A549 (cell line): ENCODE results near the gene SUPT5H. TPM values are rescaled to one million over a fixed set of nuclear protein-coding genes. Genes with fewer than 3 reads are reported as not detected.
A peak's percentile ranks its signal among the peaks of the same experiment; 100 is the strongest.

Experiments used
- ATAC-seq, 2 experiments: fragments of 200-7000 bp in 1 of 2; fragments of >200 bp in 1 of 2; cut with Nextera tagmentation in 1 of 2; cut with Tn5 transposase in 1 of 2; 3 replicates each; pipeline versions ENCODE4 v1.8.0 to v1.9.1; 2018 to 2020; ENCODE audit warnings: mild to moderate bottlenecking in 1 of 2, moderate library complexity in 1 of 2
- CTCF ChIA-PET: fragments of 300-600 bp; sonication (Branson Sonifier 250); formaldehyde crosslinking; extraction: SDS; loops from one replicate; lab custom pipeline; 2021; ENCODE audit warnings: antibody characterized with exemption, inconsistent platforms; lab: Yijun Ruan, JAX
- POLR2A ChIA-PET: fragments of 350-600 bp; formaldehyde crosslinking; extraction: SDS; loops from one replicate; lab custom pipeline; 2021; ENCODE audit warnings: antibody characterized with exemption, inconsistent platforms; lab: Yijun Ruan, JAX
- DNase-seq, 2 experiments: peaks; one replicate each; pipeline versions ENCODE4 v3.0.0 to v3.0.0-alpha.2; 2011 to 2016; ENCODE audit warnings: low read depth in 1 of 2, low spot score in 1 of 2
- FAIRE-seq: peaks from 2 replicates; lab custom pipeline; 2011; peaks lifted over from hg19 to GRCh38; lab: Jason Lieb, UNC
- H3K27ac ChIP-seq, 2 experiments: fragments of >200 bp; sonication (Bioruptor Twin); formaldehyde crosslinking; 3 replicates each; pipeline ENCODE4 v1.5.1; 2016 to 2017
- H3K4me1 ChIP-seq: fragments of >200 bp; sonication (Bioruptor Twin); formaldehyde crosslinking; 3 replicates; pipeline ENCODE4 v1.6.1; 2016
- H3K4me2 ChIP-seq: fragments of >200 bp; sonication (Bioruptor Twin); formaldehyde crosslinking; 3 replicates; pipeline ENCODE4 v1.6.1; 2016
- H3K4me3 ChIP-seq: fragments of >200 bp; sonication (Bioruptor Twin); formaldehyde crosslinking; 3 replicates; pipeline ENCODE4 v1.5.1; 2016
- H3K9me3 ChIP-seq: fragments of >200 bp; sonication (Bioruptor Twin); formaldehyde crosslinking; 3 replicates; pipeline ENCODE4 v1.6.1; 2016
- CBX2 ChIP-seq: fragments of 200-600 bp; sonication (generic); IDR thresholded peaks from 2 replicates; pipeline ENCODE4 v1.6.1; 2016; ENCODE audit warnings: low read depth, mild to moderate bottlenecking, borderline replicate concordance
- CBX8 ChIP-seq: fragments of 200-600 bp; sonication (generic); IDR thresholded peaks from 2 replicates; pipeline ENCODE4 v1.6.1; 2016
- CEBPB ChIP-seq, 2 experiments: fragments of >200 bp in 1 of 2; sonication (Bioruptor Twin) in 1 of 2; formaldehyde crosslinking in 1 of 2; IDR thresholded peaks; 2 replicates each; pipeline ENCODE4 v1.6.1; 2012 to 2016
- CHD2 ChIP-seq: fragments of 150-350 bp; IDR thresholded peaks from 2 replicates; pipeline ENCODE4 v1.6.1; 2014; ENCODE audit warnings: low read length; ENCODE audit not compliant: partially characterized antibody
- EHF ChIP-seq: fragments of 250-450 bp; sonication (Bioruptor Pico); IDR thresholded peaks from 2 replicates; pipeline ENCODE4 v1.5.0; 2020; ENCODE audit warnings: mild to moderate bottlenecking
- ESRRA ChIP-seq: fragments of 150-350 bp; IDR thresholded peaks from 2 replicates; pipeline ENCODE4 v1.6.1; 2014; ENCODE audit warnings: mild to moderate bottlenecking, low read length, borderline replicate concordance
- FOSL2 ChIP-seq, 2 experiments: fragments of 450-650 bp in 1 of 2; fragments of >200 bp in 1 of 2; sonication (Bioruptor Twin) in 1 of 2; formaldehyde crosslinking; IDR thresholded peaks; 2 replicates each; pipeline versions ENCODE4 v1.5.0 to v1.6.1; 2016 to 2020; ENCODE audit warnings: mild to moderate bottlenecking in 1 of 2, moderate library complexity in 1 of 2
- FOXS1 ChIP-seq: fragments of 250-450 bp; sonication (Bioruptor Pico); IDR thresholded peaks from 2 replicates; pipeline ENCODE4 v1.5.0; 2020; ENCODE audit warnings: mild to moderate bottlenecking, moderate library complexity
- HDAC2 ChIP-seq: fragments of 200-600 bp; sonication (generic); IDR thresholded peaks from 2 replicates; pipeline ENCODE4 v1.6.1; 2016
- HEYL ChIP-seq: fragments of 250-450 bp; sonication (Bioruptor Pico); IDR thresholded peaks from 2 replicates; pipeline ENCODE4 v1.8.0; 2021; ENCODE audit warnings: mild to moderate bottlenecking, moderate library complexity
- HOXB13 ChIP-seq: fragments of 250-450 bp; sonication (Bioruptor Pico); IDR thresholded peaks from 2 replicates; pipeline ENCODE4 v1.5.0; 2020; ENCODE audit warnings: low read depth, mild to moderate bottlenecking, moderate library complexity
- HOXB5 ChIP-seq: fragments of 250-450 bp; sonication (Bioruptor Pico); IDR thresholded peaks from 2 replicates; pipeline ENCODE4 v1.5.0; 2020; ENCODE audit warnings: mild to moderate bottlenecking, moderate library complexity
- JUN ChIP-seq, 2 experiments: fragments of >200 bp; sonication (Bioruptor Twin); formaldehyde crosslinking; IDR thresholded peaks; 2 replicates in 1 of 2; 3 replicates in 1 of 2; pipeline ENCODE4 v1.6.1; 2016 to 2017
- KDM1A ChIP-seq: fragments of 200-600 bp; sonication (generic); IDR thresholded peaks from 2 replicates; pipeline ENCODE4 v1.6.1; 2016; ENCODE audit warnings: low read depth, mild to moderate bottlenecking
- KDM5A ChIP-seq: fragments of 200-600 bp; sonication (generic); IDR thresholded peaks from 2 replicates; pipeline ENCODE4 v1.6.1; 2016; ENCODE audit warnings: antibody characterized with exemption, mild to moderate bottlenecking
- MYC ChIP-seq: IDR thresholded peaks from 2 replicates; pipeline ENCODE4 v1.6.1; 2012; ENCODE audit warnings: mild to moderate bottlenecking, inconsistent platforms, low read length, improper control_type of control experiment, borderline replicate concordance
- NR3C1 ChIP-seq: fragments of >200 bp; sonication (Bioruptor Twin); formaldehyde crosslinking; IDR thresholded peaks from 3 replicates; pipeline ENCODE4 v1.6.1; 2017
- PHF8 ChIP-seq: fragments of 200-600 bp; sonication (generic); IDR thresholded peaks from 2 replicates; pipeline ENCODE4 v1.6.1; 2016; ENCODE audit warnings: low read depth, mild to moderate bottlenecking, antibody characterized with exemption, moderate library complexity, borderline replicate concordance
- POLR2A ChIP-seq: IDR thresholded peaks from 2 replicates; pipeline ENCODE4 v1.6.1; 2012; ENCODE audit warnings: mild to moderate bottlenecking, low read length
- POLR2AphosphoS2 ChIP-seq: conservative IDR thresholded peaks from 2 replicates; pipeline ENCODE4 v1.6.1; 2012; ENCODE audit warnings: low read length, improper control_type of control experiment, inconsistent platforms
- RARB ChIP-seq: fragments of 250-450 bp; sonication (Bioruptor Pico); IDR thresholded peaks from 2 replicates; pipeline ENCODE4 v1.8.0; 2021; ENCODE audit warnings: mild to moderate bottlenecking, moderate library complexity
- RFX5 ChIP-seq: fragments of 450-650 bp; IDR thresholded peaks from 2 replicates; pipeline ENCODE4 v1.7.1; 2014; ENCODE audit warnings: antibody characterized with exemption, mild to moderate bottlenecking, moderate library complexity
- RNF2 ChIP-seq: fragments of 200-600 bp; sonication (generic); IDR thresholded peaks from 2 replicates; pipeline ENCODE4 v1.6.1; 2016; ENCODE audit warnings: low read depth, mild to moderate bottlenecking, antibody characterized with exemption, moderate library complexity, borderline replicate concordance
- SMC3 ChIP-seq: fragments of >200 bp; sonication (Bioruptor Twin); formaldehyde crosslinking; IDR thresholded peaks from 3 replicates; pipeline ENCODE4 v1.6.1; 2018; ENCODE audit warnings: inconsistent platforms
- SREBF2 ChIP-seq: fragments of 450-650 bp; IDR thresholded peaks from 2 replicates; pipeline ENCODE4 v1.6.1; 2014; ENCODE audit warnings: mild to moderate bottlenecking, moderate library complexity
- TFCP2L1 ChIP-seq: fragments of 250-450 bp; sonication (Bioruptor Pico); IDR thresholded peaks from 2 replicates; pipeline ENCODE4 v1.5.0; 2021; ENCODE audit warnings: mild to moderate bottlenecking
- TP53 ChIP-seq: fragments of 250-450 bp; sonication (Bioruptor Pico); IDR thresholded peaks from 2 replicates; pipeline ENCODE4 v1.5.0; 2021; ENCODE audit warnings: mild to moderate bottlenecking, moderate library complexity
- ZC3H11A ChIP-seq: fragments of 450-650 bp; IDR thresholded peaks from 2 replicates; pipeline ENCODE4 v1.6.1; 2014; ENCODE audit warnings: antibody characterized with exemption, mild to moderate bottlenecking
- ZNF302 ChIP-seq: fragments of 250-450 bp; sonication (Bioruptor Pico); IDR thresholded peaks from 2 replicates; pipeline ENCODE4 v1.9.0; 2021; ENCODE audit warnings: inconsistent platforms, mild to moderate bottlenecking, moderate library complexity
- ZSCAN20 ChIP-seq: fragments of 250-450 bp; sonication (Bioruptor Pico); IDR thresholded peaks from 2 replicates; pipeline ENCODE4 v1.8.0; 2022; ENCODE audit warnings: mild to moderate bottlenecking, moderate library complexity
- WGBS: methylation state at CpG from one replicate; pipeline ENCODE4 v1.1.6; 2017; ENCODE audit errors: missing lambda C conversion rate; 5-methylcytosine and 5-hydroxymethylcytosine counted together
- polyA plus RNA-seq, 4 experiments: library from polyadenylated mRNA; depleted of rRNA in 3 of 4; stranded (reverse); fragments of >200 nt; fragmentation: RNase III in 1 of 4; extraction: RNeasy Plus Mini Kit Qiagen cat#74134 plus additional on column Dnase treatment in 1 of 4; gene quantifications; 2 replicates in 3 of 4; 3 replicates in 1 of 4; pipeline ENCODE4 v1.2.3, GENCODE V29; 2011 to 2017
- TF ChIP-seq, protein P1 (sequence below): IDR thresholded peaks from 2 replicates; pipeline ENCODE4 v1.6.1; 2012
- TF ChIP-seq, protein P2 (sequence below): IDR thresholded peaks from 2 replicates; pipeline ENCODE4 v1.6.1; 2012
- TF ChIP-seq, protein P3 (sequence below): IDR thresholded peaks from 2 replicates; pipeline ENCODE4 v1.6.1; 2012; ENCODE audit warnings: low read depth, borderline replicate concordance
- TF ChIP-seq, protein P4 (sequence below): fragments of 450-650 bp; IDR thresholded peaks from 2 replicates; pipeline ENCODE4 v1.6.1; 2014; ENCODE audit warnings: antibody characterized with exemption
- TF ChIP-seq, protein P5 (sequence below): fragments of 150-350 bp; IDR thresholded peaks from 2 replicates; pipeline ENCODE4 v1.6.1; 2014; ENCODE audit warnings: low read depth, mild to moderate bottlenecking, low read length

SUPT5H gene
- polyA plus RNA-seq, 2 of the 4 experiments (the other 2 are of a cell fraction), result 186 to 222 TPM

DNA sequence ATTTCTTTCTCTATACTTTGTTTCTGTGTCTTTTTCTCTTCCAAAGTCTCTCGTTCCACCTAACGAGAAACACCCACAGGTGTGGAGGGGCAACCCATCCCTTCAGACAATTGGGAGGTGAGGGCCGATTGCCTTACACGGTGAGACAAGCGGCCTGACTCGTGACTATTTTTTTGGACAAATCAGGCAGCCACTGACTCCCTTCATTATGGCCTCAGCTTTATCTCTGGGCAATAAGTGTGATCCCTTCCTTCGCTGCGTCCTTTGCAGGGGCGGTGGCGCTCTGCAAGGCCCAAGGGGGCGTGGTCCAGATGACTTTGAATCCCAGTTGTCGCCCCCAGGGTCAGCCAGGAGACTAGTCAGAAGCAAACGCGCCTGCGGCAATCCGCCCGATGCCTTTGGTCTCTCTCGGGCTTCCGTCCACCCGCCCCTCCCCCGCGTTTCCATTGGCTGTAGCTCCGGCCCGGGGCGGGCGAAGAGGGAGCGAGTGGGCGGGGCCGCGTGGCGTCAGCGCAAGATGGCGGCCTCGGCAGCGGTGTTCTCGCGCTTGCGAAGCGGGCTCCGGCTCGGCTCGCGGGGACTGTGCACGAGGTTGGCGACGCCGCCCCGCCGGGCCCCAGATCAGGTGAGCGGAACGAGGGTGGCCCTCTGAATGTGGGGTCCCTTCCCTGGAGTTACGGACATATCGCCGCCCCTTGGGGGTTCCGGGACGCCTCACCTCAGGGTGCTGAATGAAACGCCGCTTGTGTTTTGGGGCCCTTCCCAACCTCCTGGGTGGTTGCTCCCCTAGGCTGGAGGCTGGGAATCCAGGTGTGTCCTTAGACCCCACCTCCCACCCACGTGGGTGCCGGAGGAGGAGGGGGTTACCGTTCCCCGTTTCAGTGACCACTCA lies 35.2 kb downstream of the SUPT5H start, which contains the start of gene TIMM50 (continued):
- no peak for TF ChIP-seq FOXS1 (CRISPR knock-in tag)
- 0 out of 2 replicates have a peak, but pooled peaks have one; percentile 65 for TF ChIP-seq TFCP2L1 (CRISPR knock-in tag)
- TF ChIP-seq ZC3H11A, result no peak; the same call in 1 of the 2 replicates
- peak in 1 of 2 experiments; percentile 48; a peak in 1 of 4 replicates for TF ChIP-seq CEBPB (IDR thresholded peaks at IDR 0.05)
- no peak for TF ChIP-seq CBX2
- TF ChIP-seq CHD2, result peak; percentile 62
- no peak for TF ChIP-seq NR3C1
- TF ChIP-seq, protein P1, sequence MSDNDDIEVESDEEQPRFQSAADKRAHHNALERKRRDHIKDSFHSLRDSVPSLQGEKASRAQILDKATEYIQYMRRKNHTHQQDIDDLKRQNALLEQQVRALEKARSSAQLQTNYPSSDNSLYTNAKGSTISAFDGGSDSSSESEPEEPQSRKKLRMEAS, result peak; percentile 98
- peak; percentile 94 for TF ChIP-seq KDM5A
- TF ChIP-seq RFX5, result peak; percentile 71
- peak; percentile 94; the same call in 1 of the 2 replicates for TF ChIP-seq MYC
- no peak for TF ChIP-seq FOSL2 (IDR thresholded peaks at IDR 0.05)
- peak; percentile 9; the same call in 1 of the 2 replicates for TF ChIP-seq FOSL2 (CRISPR knock-in tag; IDR thresholded peaks at IDR 0.05)
- TF ChIP-seq, protein P2, sequence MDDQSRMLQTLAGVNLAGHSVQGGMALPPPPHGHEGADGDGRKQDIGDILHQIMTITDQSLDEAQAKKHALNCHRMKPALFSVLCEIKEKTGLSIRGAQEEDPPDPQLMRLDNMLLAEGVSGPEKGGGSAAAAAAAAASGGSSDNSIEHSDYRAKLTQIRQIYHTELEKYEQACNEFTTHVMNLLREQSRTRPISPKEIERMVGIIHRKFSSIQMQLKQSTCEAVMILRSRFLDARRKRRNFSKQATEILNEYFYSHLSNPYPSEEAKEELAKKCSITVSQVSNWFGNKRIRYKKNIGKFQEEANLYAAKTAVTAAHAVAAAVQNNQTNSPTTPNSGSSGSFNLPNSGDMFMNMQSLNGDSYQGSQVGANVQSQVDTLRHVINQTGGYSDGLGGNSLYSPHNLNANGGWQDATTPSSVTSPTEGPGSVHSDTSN, result peak; percentile 74
- TF ChIP-seq, protein P3, sequence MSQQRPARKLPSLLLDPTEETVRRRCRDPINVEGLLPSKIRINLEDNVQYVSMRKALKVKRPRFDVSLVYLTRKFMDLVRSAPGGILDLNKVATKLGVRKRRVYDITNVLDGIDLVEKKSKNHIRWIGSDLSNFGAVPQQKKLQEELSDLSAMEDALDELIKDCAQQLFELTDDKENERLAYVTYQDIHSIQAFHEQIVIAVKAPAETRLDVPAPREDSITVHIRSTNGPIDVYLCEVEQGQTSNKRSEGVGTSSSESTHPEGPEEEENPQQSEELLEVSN, result peak; percentile 86; the same call in 1 of the 2 replicates
- TF ChIP-seq POLR2A, result peak; percentile 93
- TF ChIP-seq KDM1A, result no peak
- peak; percentile 63; the same call in 1 of the 2 replicates for TF ChIP-seq HOXB5 (CRISPR knock-in tag)
- no peak for TF ChIP-seq CBX8
- peak; percentile 74 to 98 for TF ChIP-seq JUN (IDR thresholded peaks at IDR 0.05)
- 0 out of 2 replicates have a peak, but pooled peaks have one; percentile 32 for TF ChIP-seq TP53 (CRISPR knock-in tag)
- TF ChIP-seq ESRRA, result peak; percentile 78
- TF ChIP-seq PHF8, result peak; percentile 97

DNA sequence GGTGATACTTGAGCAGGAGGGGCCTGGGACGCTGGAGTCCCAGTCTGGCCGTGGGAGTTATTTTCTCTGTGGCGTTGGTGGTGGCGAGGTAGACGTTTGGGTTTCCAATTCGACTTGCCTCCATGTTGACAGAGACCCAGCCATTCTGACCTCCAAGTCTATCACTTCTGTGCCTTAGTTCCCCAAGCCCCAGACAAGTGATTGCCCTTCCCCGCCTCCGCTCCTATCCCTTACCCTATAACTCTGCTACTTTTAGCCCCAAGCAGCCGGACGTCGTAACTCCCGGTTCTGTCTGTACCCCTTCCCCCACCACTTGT lies 35.8 kb downstream of the SUPT5H start:
- ChIA-PET POLR2A (interaction anchor here (0.6 to 1.2 kb wide), 22 partner anchors 9 to 703 kb away, joined by 3 to 30 read pairs (median 4); partner anchors contain the start of genes EID2B, MED29, PAF1 and RPS16), CTCF (interaction anchor here (0.7 to 8.8 kb wide), 10 partner anchors 11 to 69 kb away, joined by 3 to 108 read pairs (median 6); partner anchors contain the start of genes DLL3, EID2B and PLEKHG2)
- Histone ChIP-seq H3K27ac (peak overlapping the region; percentile 86 to 92), H3K4me2 (peak overlapping the region; percentile 85), H3K4me3 (peak overlapping the region; percentile 70), H3K9me3 (no peaks in the 10 kb centered on the region), H3K4me1 (peaks cover 15% of the 10 kb centered on the region)
- under 1% methylated on average over 12 of the region's 12 CpGs for WGBS
- no peak for DNase-seq
- ATAC-seq, result peak; percentile 9 to 25; a peak in 5 of 6 replicates
- no peak for FAIRE-seq
- TF ChIP-seq, protein P4, sequence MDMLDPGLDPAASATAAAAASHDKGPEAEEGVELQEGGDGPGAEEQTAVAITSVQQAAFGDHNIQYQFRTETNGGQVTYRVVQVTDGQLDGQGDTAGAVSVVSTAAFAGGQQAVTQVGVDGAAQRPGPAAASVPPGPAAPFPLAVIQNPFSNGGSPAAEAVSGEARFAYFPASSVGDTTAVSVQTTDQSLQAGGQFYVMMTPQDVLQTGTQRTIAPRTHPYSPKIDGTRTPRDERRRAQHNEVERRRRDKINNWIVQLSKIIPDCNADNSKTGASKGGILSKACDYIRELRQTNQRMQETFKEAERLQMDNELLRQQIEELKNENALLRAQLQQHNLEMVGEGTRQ, result no peak
- TF ChIP-seq, protein P5, sequence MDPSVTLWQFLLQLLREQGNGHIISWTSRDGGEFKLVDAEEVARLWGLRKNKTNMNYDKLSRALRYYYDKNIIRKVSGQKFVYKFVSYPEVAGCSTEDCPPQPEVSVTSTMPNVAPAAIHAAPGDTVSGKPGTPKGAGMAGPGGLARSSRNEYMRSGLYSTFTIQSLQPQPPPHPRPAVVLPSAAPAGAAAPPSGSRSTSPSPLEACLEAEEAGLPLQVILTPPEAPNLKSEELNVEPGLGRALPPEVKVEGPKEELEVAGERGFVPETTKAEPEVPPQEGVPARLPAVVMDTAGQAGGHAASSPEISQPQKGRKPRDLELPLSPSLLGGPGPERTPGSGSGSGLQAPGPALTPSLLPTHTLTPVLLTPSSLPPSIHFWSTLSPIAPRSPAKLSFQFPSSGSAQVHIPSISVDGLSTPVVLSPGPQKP, result no peak
- TF ChIP-seq HEYL (CRISPR knock-in tag) (no peak), EHF (CRISPR knock-in tag) (no peak), ZNF302 (CRISPR knock-in tag) (no peak), FOSL2 (IDR thresholded peaks at IDR 0.05) (no peak), FOSL2 (CRISPR knock-in tag; IDR thresholded peaks at IDR 0.05) (no peak), POLR2AphosphoS2 (no peak), HOXB13 (no peak), RARB (CRISPR knock-in tag) (no peak), ZSCAN20 (CRISPR knock-in tag) (no peak), RNF2 (no peak), SMC3 (no peak), HDAC2 (no peak), CHD2 (no peak), SREBF2 (no peak)
- TF ChIP-seq, protein P3, result no peak
- TF ChIP-seq, protein P1, result no peak
